H1 (cell line): ENCODE results near the gene PPP1R13B. TPM values are rescaled to one million over a fixed set of nuclear protein-coding genes. Genes with fewer than 3 reads are reported as not detected.

ENCODE experiments used
- CTCF ChIA-PET: fragments of 300-600 bp; sonication (Branson Sonifier 250); formaldehyde crosslinking; loops from one replicate; lab custom pipeline; 2021; ENCODE audit not compliant: partially characterized antibody; lab: Charles Lee
- POLR2A ChIA-PET: fragments of 300-600 bp; sonication (Branson Sonifier 250); formaldehyde crosslinking; loops from one replicate; lab custom pipeline; 2021; ENCODE audit warnings: inconsistent platforms; ENCODE audit not compliant: partially characterized antibody; lab: Charles Lee
- DNase-seq, 2 experiments: peaks; one replicate each; pipeline versions ENCODE4 v3.0.0 to v3.0.0-alpha.2; 2010 to 2022; ENCODE audit warnings: low spot score in 2 of 2, low read depth in 1 of 2, mixed read lengths in 1 of 2
- FAIRE-seq: peaks from 2 replicates; lab custom pipeline; 2011; peaks lifted over from hg19 to GRCh38; lab: Jason Lieb, UNC
- H2AFZ ChIP-seq: 2 replicates; pipeline ENCODE4 v1.8.1; 2012; ENCODE audit warnings: low read length, inconsistent platforms
- H2AK5ac ChIP-seq: 2 replicates; pipeline ENCODE4 v1.6.1; 2013; ENCODE audit warnings: low read depth, low read length
- H2BK120ac ChIP-seq: replicated peaks from 2 replicates; pipeline ENCODE3; 2013; ENCODE audit warnings: low read depth, low read length, inconsistent platforms
- H2BK12ac ChIP-seq: 2 replicates; pipeline ENCODE4 v1.6.1; 2013; ENCODE audit warnings: low read depth, low read length
- H2BK15ac ChIP-seq: 2 replicates; pipeline ENCODE4 v1.6.1; 2013; ENCODE audit warnings: low read length
- H2BK20ac ChIP-seq: 2 replicates; pipeline ENCODE4 v1.6.1; 2013; ENCODE audit warnings: low read length
- H2BK5ac ChIP-seq: 2 replicates; pipeline ENCODE4 v1.6.1; 2013; ENCODE audit warnings: low read depth, low read length
- H3K14ac ChIP-seq: 2 replicates; pipeline ENCODE4 v1.6.1; 2013; ENCODE audit warnings: inconsistent platforms; ENCODE audit not compliant: insufficient read length
- H3K18ac ChIP-seq: 2 replicates; pipeline ENCODE4 v1.6.1; 2013; ENCODE audit warnings: low read length; ENCODE audit errors: extremely low read depth
- H3K23ac ChIP-seq: 2 replicates; pipeline ENCODE4 v1.6.1; 2013; ENCODE audit warnings: inconsistent platforms; ENCODE audit not compliant: insufficient read length
- H3K23me2 ChIP-seq: 2 replicates; pipeline ENCODE4 v1.6.1; 2013; ENCODE audit warnings: low read depth, low read length
- H3K27ac ChIP-seq: 2 replicates; pipeline ENCODE4 v1.6.1; 2011; ENCODE audit warnings: low read depth, low read length, inconsistent platforms
- H3K27me3 ChIP-seq, 4 experiments: replicated peaks in 1 of 4; 1 replicate in 1 of 4; 2 replicates in 3 of 4; pipeline versions ENCODE4 v1.6.1 to v1.8.1; 2011 to 2013; ENCODE audit warnings: low read length in 3 of 4, mild to moderate bottlenecking in 3 of 4, inconsistent platforms in 2 of 4, mixed read lengths in 2 of 4, moderate library complexity in 1 of 4; ENCODE audit not compliant: control insufficient read depth in 3 of 4, insufficient read depth in 3 of 4; ENCODE audit errors: extremely low read depth in 1 of 4
- H3K36me3 ChIP-seq, 4 experiments: 2 replicates each; pipeline versions ENCODE4 v1.6.1 to v1.8.1; 2011 to 2013; ENCODE audit warnings: mild to moderate bottlenecking in 4 of 4, low read length in 3 of 4, moderate library complexity in 2 of 4, control low read depth in 1 of 4, inconsistent platforms in 1 of 4; ENCODE audit not compliant: insufficient read depth in 4 of 4, control insufficient read depth in 2 of 4
- H3K4ac ChIP-seq: replicated peaks from 2 replicates; pipeline ENCODE3; 2013; ENCODE audit warnings: low read length, low read depth, mixed read lengths, inconsistent platforms; ENCODE audit not compliant: insufficient read length
- H3K4me1 ChIP-seq, 4 experiments: replicated peaks in 1 of 4; 1 replicate in 1 of 4; 2 replicates in 3 of 4; pipeline versions ENCODE4 v1.6.1 to v1.8.1; 2011 to 2013; ENCODE audit warnings: low read length in 3 of 4, inconsistent platforms in 2 of 4, mixed read lengths in 1 of 4; ENCODE audit not compliant: insufficient read depth in 4 of 4, control insufficient read depth in 3 of 4
- H3K4me2 ChIP-seq, 2 experiments: 2 replicates each; pipeline versions ENCODE4 v1.6.1 to v1.8.1; 2011 to 2013; ENCODE audit warnings: low read depth in 2 of 2, low read length in 2 of 2, control low read depth in 1 of 2, inconsistent platforms in 1 of 2, mild to moderate bottlenecking in 1 of 2; ENCODE audit not compliant: insufficient read depth in 1 of 2
- H3K4me3 ChIP-seq, 4 experiments: fragments of 200-600, 300-600 bp in 1 of 4; sonication (generic), shearing (Covaris generic), sonication (Bioruptor Twin) in 1 of 4; 2 replicates each; pipeline versions ENCODE4 v1.5.1 to v1.8.1; 2011 to 2016; ENCODE audit warnings: low read length in 4 of 4, low read depth in 3 of 4, control low read depth in 2 of 4, inconsistent platforms in 2 of 4, mild to moderate bottlenecking in 2 of 4, mixed read lengths in 1 of 4, moderate library complexity in 1 of 4; ENCODE audit not compliant: insufficient read depth in 2 of 4; ENCODE audit errors: extremely low read depth in 1 of 4
- H3K56ac ChIP-seq: replicated peaks from 2 replicates; pipeline ENCODE3; 2013; ENCODE audit warnings: low read depth, mild to moderate bottlenecking, mixed read lengths, low read length, inconsistent platforms; ENCODE audit not compliant: insufficient read length
- H3K79me1 ChIP-seq: 2 replicates; pipeline ENCODE4 v1.6.1; 2013; ENCODE audit warnings: low read depth, low read length, control low read depth
- H3K79me2 ChIP-seq, 2 experiments: 2 replicates each; pipeline versions ENCODE4 v1.6.1 to v1.8.1; 2012 to 2013; ENCODE audit warnings: low read length in 2 of 2, mild to moderate bottlenecking in 2 of 2, inconsistent platforms in 1 of 2; ENCODE audit not compliant: insufficient read depth in 2 of 2, control insufficient read depth in 1 of 2
- H3K9ac ChIP-seq, 4 experiments: replicated peaks in 1 of 4; 1 replicate in 1 of 4; 2 replicates in 3 of 4; pipeline versions ENCODE4 v1.6.1 to v1.8.1; 2011 to 2013; ENCODE audit warnings: low read depth in 3 of 4, low read length in 3 of 4, control low read depth in 2 of 4, mild to moderate bottlenecking in 2 of 4, moderate library complexity in 2 of 4, inconsistent platforms in 1 of 4; ENCODE audit errors: extremely low read depth in 1 of 4
- H3K9me3 ChIP-seq, 2 experiments: 2 replicates each; pipeline versions ENCODE4 v1.6.1 to v1.8.1; 2012 to 2013; ENCODE audit warnings: mild to moderate bottlenecking in 2 of 2, moderate library complexity in 2 of 2, control low read depth in 1 of 2, inconsistent platforms in 1 of 2, low read depth in 1 of 2, low read length in 1 of 2, mixed read lengths in 1 of 2; ENCODE audit not compliant: insufficient read depth in 2 of 2
- H4K20me1 ChIP-seq, 2 experiments: replicated peaks in 1 of 2; 2 replicates each; pipeline versions ENCODE3 to v1.8.1; 2011 to 2013; ENCODE audit warnings: inconsistent platforms in 2 of 2, low read length in 2 of 2, mild to moderate bottlenecking in 1 of 2; ENCODE audit not compliant: insufficient read depth in 2 of 2, control insufficient read depth in 1 of 2
- H4K5ac ChIP-seq: 2 replicates; pipeline ENCODE4 v1.6.1; 2013; ENCODE audit warnings: low read length, low read depth, mixed read lengths, inconsistent platforms; ENCODE audit not compliant: insufficient read length
- H4K8ac ChIP-seq: 2 replicates; pipeline ENCODE4 v1.8.0; 2013; ENCODE audit warnings: mild to moderate bottlenecking, moderate library complexity, low read length, inconsistent platforms; ENCODE audit not compliant: insufficient read depth; ENCODE audit errors: extremely low read depth
- H4K91ac ChIP-seq: replicated peaks from 2 replicates; pipeline ENCODE3; 2013; ENCODE audit warnings: low read length, mixed read lengths, inconsistent platforms; ENCODE audit not compliant: insufficient read length
- GABPA ChIP-seq: IDR thresholded peaks from 2 replicates; pipeline ENCODE4 v1.6.1; 2011; ENCODE audit warnings: mild to moderate bottlenecking, low read length, moderate library complexity, borderline replicate concordance; ENCODE audit not compliant: insufficient read depth
- SIRT6 ChIP-seq: IDR thresholded peaks from one replicate; pipeline ENCODE4 v1.7.1; 2012; ENCODE audit warnings: low read length, inconsistent platforms
- SIX5 ChIP-seq: IDR thresholded peaks from 2 replicates; pipeline ENCODE4 v1.6.1; 2011; ENCODE audit warnings: mild to moderate bottlenecking, low read depth, low read length
- WGBS, 2 experiments: shearing (Covaris generic) in 1 of 2; methylation state at CpG; one replicate each; pipeline versions ENCODE4 v1.1.6 to v1.1.7; 2013 to 2015; ENCODE audit warnings: low lambda C conversion rate in 2 of 2, mixed read lengths in 2 of 2, inconsistent platforms in 1 of 2, low coverage in 1 of 2, missing lambda C conversion rate in 1 of 2; ENCODE audit not compliant: insufficient replicate concordance in 2 of 2, insufficient coverage in 1 of 2, insufficient read length in 1 of 2; ENCODE audit errors: extremely low coverage in 1 of 2, missing lambda C conversion rate in 1 of 2; 5-methylcytosine and 5-hydroxymethylcytosine counted together
- polyA plus RNA-seq, 7 experiments: library from polyadenylated mRNA; depleted of rRNA in 3 of 7; stranded (reverse) in 5 of 7; unstranded in 2 of 7; fragments of >200 nt in 5 of 7; fragments of 200-250 nt in 2 of 7; gene quantifications; 1 replicate in 5 of 7; 2 replicates in 1 of 7; 4 replicates in 1 of 7; pipeline versions ENCODE4 v1.2.1 to v1.2.3, GENCODE V29; 2011 to 2013; ENCODE audit warnings: missing spikeins in 2 of 7, mixed read lengths in 2 of 7
- total RNA-seq: library from RNA; stranded (reverse); fragmentation: NEBNext Ultra II Directional; extraction: Animal tissue kit (Norgen Biotek cat#: 25700); gene quantifications from 2 replicates; pipeline ENCODE4 v1.2.1, GENCODE V29; 2021

The PPP1R13B gene
- total and polyA plus RNA-seq, 2 of the 8 experiments (the other 6 are each of a cell fraction or from before 2014, with no cell fraction given), result 2.6 to 8.9 TPM

DNA sequence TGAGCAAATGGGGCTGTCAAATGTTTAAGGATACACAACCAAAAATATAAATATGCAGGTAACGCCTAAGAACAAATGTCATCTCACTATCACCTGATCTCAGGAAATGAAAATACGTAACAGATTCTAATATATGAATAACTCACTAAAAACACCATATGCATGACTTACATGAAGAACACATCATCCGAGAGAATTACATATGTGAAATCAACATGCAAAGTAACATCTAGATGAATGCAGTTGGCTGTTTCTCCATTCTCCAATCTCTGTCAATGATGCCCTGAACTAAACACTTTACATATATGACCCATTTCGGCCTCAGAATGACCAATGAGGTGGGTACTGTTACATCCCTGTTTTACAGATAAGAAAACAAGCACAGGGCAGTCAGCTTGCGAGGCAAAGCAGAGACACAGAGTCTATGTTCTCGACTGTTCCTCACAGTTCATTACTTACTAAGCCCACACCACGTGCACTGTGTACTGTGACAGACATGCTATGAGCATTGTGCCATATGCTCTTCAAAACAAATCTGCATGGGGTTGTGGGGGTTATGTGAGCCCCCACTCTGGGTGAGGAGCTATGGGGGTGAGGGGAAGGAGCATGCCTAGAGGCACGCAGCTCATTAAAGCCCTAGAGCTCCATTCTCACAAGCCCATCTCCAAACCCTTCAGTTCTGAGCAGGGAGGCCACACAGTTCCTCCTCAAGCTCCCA, 89.2 kb downstream of the PPP1R13B start:
- no peak overlapping the region for H4K91ac ChIP-seq
- H4K20me1 ChIP-seq, result no peaks in the 10 kb centered on the region
- no peaks in the 10 kb centered on the region for H3K9me3 ChIP-seq
- no peak overlapping the region for H2BK120ac ChIP-seq
- H3K36me3 ChIP-seq, result no peaks in the 10 kb centered on the region
- no peak overlapping the region for H3K4me3 ChIP-seq
- POLR2A ChIA-PET, result interaction anchor here (0.7 kb wide), 1 partner anchor 22 kb away, joined by 4 read pairs; no protein-coding TSS in a partner anchor
- H3K4me1 ChIP-seq, result 0 out of 7 replicates have a peak, but pooled peaks cover 0 to 4% (median under 1%) of the 10 kb centered on the region in 4 experiments
- no peak overlapping the region for H3K4ac ChIP-seq
- FAIRE-seq (no peak), DNase-seq (no peak)
- no peaks in the 10 kb centered on the region for H3K79me1 ChIP-seq
- no peaks in the 10 kb centered on the region for H3K27me3 ChIP-seq
- no peak overlapping the region; a peak in 2 of 7 replicates for H3K9ac ChIP-seq
- H3K23me2 ChIP-seq, result no peaks in the 10 kb centered on the region
- no peaks in the 10 kb centered on the region for H3K79me2 ChIP-seq
- H4K5ac ChIP-seq, result no peak overlapping the region
- H2BK5ac ChIP-seq, result no peak overlapping the region
- no peak overlapping the region for H3K14ac ChIP-seq
- CTCF ChIA-PET, result interaction anchor here (0.6 to 1.3 kb wide), 6 partner anchors 11 to 167 kb away, joined by 3 to 5 read pairs (median 3); no protein-coding TSS in a partner anchor
- no peak overlapping the region for H2AK5ac ChIP-seq
- 93% methylated on average over 8 of the region's 8 CpGs; no CpG with 5 or more reads in 1 of the 2 experiments for WGBS, 2 experiments
- no peak overlapping the region for H3K56ac ChIP-seq
- H2BK12ac ChIP-seq, result no peak overlapping the region
- TF ChIP-seq SIX5 (no peak), GABPA (no peak), SIRT6 (no peak)
- no peak overlapping the region for H3K27ac ChIP-seq
- no peak overlapping the region for H2BK15ac ChIP-seq
- H3K18ac ChIP-seq, result no peak overlapping the region
- no peak overlapping the region for H3K23ac ChIP-seq
- no peak overlapping the region for H3K4me2 ChIP-seq
- H2AFZ ChIP-seq, result no peak overlapping the region
- no peak overlapping the region for H4K8ac ChIP-seq
- no peak overlapping the region for H2BK20ac ChIP-seq
